Endothelial cell (in vitro differentiated cells): Measurements from ENCODE around the gene KDM8. TPM values are rescaled to one million over a fixed set of nuclear protein-coding genes. Genes with fewer than 3 reads are reported as not detected.

Experiments used
- DNase-seq: peaks from one replicate; pipeline ENCODE4 v3.0.0; 2021; ENCODE audit warnings: low spot score
- H3K27ac Mint-ChIP-seq: one replicate; pipeline ENCODE4 v1.8.0; 2021; ENCODE audit warnings: mixed read lengths, inconsistent platforms; ENCODE audit not compliant: unreplicated experiment
- H3K27me3 Mint-ChIP-seq: one replicate; pipeline ENCODE4 v1.8.0; 2021; ENCODE audit warnings: mild to moderate bottlenecking, moderate library complexity, mixed read lengths, inconsistent platforms; ENCODE audit not compliant: unreplicated experiment
- H3K36me3 Mint-ChIP-seq: one replicate; pipeline ENCODE4 v1.8.0; 2021; ENCODE audit warnings: mild to moderate bottlenecking, low read depth, mixed read lengths, inconsistent platforms; ENCODE audit not compliant: unreplicated experiment
- H3K4me1 Mint-ChIP-seq: one replicate; pipeline ENCODE4 v1.8.0; 2021; ENCODE audit warnings: mild to moderate bottlenecking, mixed read lengths, inconsistent platforms; ENCODE audit not compliant: unreplicated experiment
- H3K4me3 Mint-ChIP-seq: one replicate; pipeline ENCODE4 v1.8.0; 2021; ENCODE audit warnings: mild to moderate bottlenecking, mixed read lengths, inconsistent platforms; ENCODE audit not compliant: unreplicated experiment
- H3K9me3 Mint-ChIP-seq: one replicate; pipeline ENCODE4 v1.8.0; 2021; ENCODE audit warnings: mixed read lengths, inconsistent platforms; ENCODE audit not compliant: unreplicated experiment
- CTCF ChIP-seq: fragments of 200-600 bp; sonication (generic); IDR thresholded peaks from one replicate; pipeline ENCODE4 v1.5.0; 2021; ENCODE audit warnings: antibody characterized with exemption; ENCODE audit not compliant: unreplicated experiment
- total RNA-seq: library from RNA; stranded (reverse); fragmentation: NEBNext Ultra II Directional; extraction: Animal tissue kit (Norgen Biotek cat#: 25700); gene quantifications from one replicate; pipeline ENCODE4 v1.2.1, GENCODE V29; 2021; ENCODE audit not compliant: unreplicated experiment

KDM8 gene
- total RNA-seq, 1 donor from 2014 or later: 5.7 TPM

- DNase-seq: no peak
- peaks cover 5% of the 10 kb centered on the region for H3K36me3 Mint-ChIP-seq
- H3K4me3 Mint-ChIP-seq: no peak overlapping the region
- H3K4me1 Mint-ChIP-seq: peaks cover 19% of the 10 kb centered on the region
- H3K27me3 Mint-ChIP-seq: peaks cover 10% of the 10 kb centered on the region
- H3K27ac Mint-ChIP-seq: no peak overlapping the region
- TF ChIP-seq CTCF: no peak
- H3K9me3 Mint-ChIP-seq: no peaks in the 10 kb centered on the region
Observed at GRCh38 chr16:27232061-27232900, 29.0 kb downstream of the KDM8 start.

DNA sequence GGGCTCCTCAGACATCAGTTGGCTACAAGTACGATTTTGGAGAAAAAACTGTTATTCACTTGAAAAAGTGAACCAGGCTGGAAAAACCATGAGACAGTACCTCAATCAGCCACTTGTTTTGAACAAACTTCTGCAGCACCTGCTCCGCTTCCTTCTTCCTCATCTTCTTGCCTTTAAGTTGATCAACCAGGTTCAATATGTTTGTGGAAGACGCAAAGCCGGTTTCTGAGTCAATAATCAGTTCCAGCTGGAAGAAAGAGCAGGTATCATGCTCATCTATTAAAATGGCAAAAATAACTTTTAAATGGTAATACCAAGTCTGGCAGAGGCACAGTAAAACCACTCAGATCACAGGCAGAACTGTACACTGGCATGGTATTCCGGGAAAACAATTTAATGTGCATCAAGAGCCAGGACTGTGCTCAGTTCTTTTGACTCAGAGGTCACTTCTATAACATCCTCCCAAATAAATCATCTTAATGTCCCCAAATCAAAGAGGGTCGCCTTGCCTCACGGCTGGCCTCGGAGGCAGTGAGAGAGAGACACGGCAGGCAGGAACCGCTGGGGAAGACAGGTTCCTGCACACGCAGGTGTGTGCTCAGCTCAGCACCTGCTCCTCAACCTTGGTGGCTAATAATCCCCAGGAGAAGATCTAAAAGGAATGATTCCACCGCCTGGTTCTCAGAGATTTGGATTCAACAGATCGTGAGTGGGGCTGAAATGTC, 29.7 kb downstream of the KDM8 start:
- H3K4me3 Mint-ChIP-seq: no peak overlapping the region
- no peak for TF ChIP-seq CTCF
- peaks cover 27% of the 10 kb centered on the region for H3K4me1 Mint-ChIP-seq
- H3K27me3 Mint-ChIP-seq: peaks cover 10% of the 10 kb centered on the region
- H3K27ac Mint-ChIP-seq: no peak overlapping the region
- no peak for DNase-seq
- H3K9me3 Mint-ChIP-seq: no peaks in the 10 kb centered on the region
- peaks cover 9% of the 10 kb centered on the region for H3K36me3 Mint-ChIP-seq

DNA sequence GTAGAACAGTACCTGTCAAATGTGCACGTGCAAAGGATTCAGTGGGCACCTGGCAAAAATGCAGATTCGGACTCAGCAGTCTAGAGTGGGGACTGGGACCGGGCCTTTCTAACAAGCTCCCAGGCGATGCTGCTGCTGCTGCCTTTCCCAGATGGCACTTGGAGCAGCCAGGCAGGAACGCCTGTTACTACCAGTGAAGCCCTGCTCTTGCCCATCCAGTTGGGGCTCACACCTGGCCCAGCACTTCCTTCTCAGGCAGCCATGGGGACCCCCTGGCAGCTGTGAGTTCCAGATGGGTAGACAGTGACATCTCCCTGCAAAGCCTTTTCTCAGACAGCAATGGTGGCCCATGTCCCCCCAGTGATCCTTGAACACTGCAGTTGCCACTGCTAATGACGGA, 30.4 kb downstream of the KDM8 start:
- DNase-seq: no peak
- Mint-ChIP-seq H3K4me3 (no peak overlapping the region), H3K27ac (no peak overlapping the region), H3K9me3 (no peaks in the 10 kb centered on the region), H3K27me3 (peaks cover 15% of the 10 kb centered on the region), H3K36me3 (peaks cover 13% of the 10 kb centered on the region), H3K4me1 (peaks cover 31% of the 10 kb centered on the region)
- no peak for TF ChIP-seq CTCF

GRCh38 chr16:27234171-27234570, 30.8 kb downstream of the KDM8 start:
- DNase-seq: no peak
- no peak for TF ChIP-seq CTCF
- Mint-ChIP-seq H3K27me3 (peaks cover 15% of the 10 kb centered on the region), H3K27ac (no peak overlapping the region), H3K36me3 (peaks cover 13% of the 10 kb centered on the region), H3K4me1 (peaks cover 28% of the 10 kb centered on the region), H3K4me3 (no peak overlapping the region), H3K9me3 (no peaks in the 10 kb centered on the region)

GRCh38 chr16:27234603-27235002, 31.3 kb downstream of the KDM8 start:
- TF ChIP-seq CTCF: no peak
- peaks cover 15% of the 10 kb centered on the region for H3K27me3 Mint-ChIP-seq
- peaks cover 13% of the 10 kb centered on the region for H3K36me3 Mint-ChIP-seq
- no peak overlapping the region for H3K4me3 Mint-ChIP-seq
- H3K9me3 Mint-ChIP-seq: no peaks in the 10 kb centered on the region
- H3K27ac Mint-ChIP-seq: no peak overlapping the region
- no peak for DNase-seq
- peaks cover 26% of the 10 kb centered on the region for H3K4me1 Mint-ChIP-seq
